Breast epithelium (tissue), 4 donors: ENCODE measurements around the gene TMEM186. TPM values are rescaled to one million over a fixed set of nuclear protein-coding genes. Genes with fewer than 3 reads are reported as not detected.

Experiments
- DNase-seq, 2 donors: peaks; one replicate each; pipeline ENCODE4 v3.0.0-alpha.2; 2019; ENCODE audit warnings: low spot score in 2 of 2
- H3K27ac ChIP-seq, 2 donors: fragments of 200-600 bp; sonication (generic) in 1 of 2; one replicate each; pipeline ENCODE4 v1.5.1; 2016 to 2019; ENCODE audit warnings: mild to moderate bottlenecking in 1 of 2
- H3K27me3 ChIP-seq, 2 donors: fragments of 200-600 bp; sonication (generic) in 1 of 2; one replicate each; pipeline versions ENCODE4 v1.5.1 to v1.6.0; 2017 to 2019; ENCODE audit warnings: control low read depth in 1 of 2, mild to moderate bottlenecking in 1 of 2
- H3K36me3 ChIP-seq: fragments of 200-600 bp; one replicate; pipeline ENCODE4 v1.5.1; 2019
- H3K4me1 ChIP-seq, 2 donors: fragments of 200-600 bp; sonication (generic); one replicate each; pipeline ENCODE4 v1.5.1; 2016 to 2019; ENCODE audit warnings: control low read depth in 1 of 2
- H3K4me3 ChIP-seq, 3 donors: fragments of 200-600 bp; sonication (generic); 1 replicate in 2 of 3; 2 replicates in 1 of 3; pipeline ENCODE4 v1.5.1; 2016 to 2019; ENCODE audit warnings: mild to moderate bottlenecking in 3 of 3, moderate library complexity in 2 of 3
- H3K9me3 ChIP-seq, 2 donors: fragments of 200-600 bp; sonication (generic) in 1 of 2; one replicate each; pipeline ENCODE4 v1.5.1; 2016 to 2019; ENCODE audit warnings: control low read depth in 1 of 2
- CTCF ChIP-seq, 3 donors: fragments of 450-650 bp; IDR thresholded peaks; one replicate each; pipeline ENCODE4 v1.5.1; 2016 to 2017; ENCODE audit warnings: antibody characterized with exemption in 3 of 3, mild to moderate bottlenecking in 3 of 3, moderate library complexity in 3 of 3
- POLR2A ChIP-seq: fragments of 450-650 bp; IDR thresholded peaks from one replicate; pipeline ENCODE4 v1.6.1; 2016; ENCODE audit warnings: antibody characterized with exemption, mild to moderate bottlenecking, moderate library complexity
- POLR2AphosphoS5 ChIP-seq, 3 donors: sonication (generic); formaldehyde crosslinking; IDR thresholded peaks; one replicate each; pipeline ENCODE4 v1.6.1; 2017; ENCODE audit warnings: antibody characterized with exemption in 3 of 3
- intact Hi-C: fragments of 100-400 bp; cut with DNase I; formaldehyde crosslinking; loops from one replicate; pipeline ENCODE4 v1.15.1; 2023; ENCODE audit warnings: low total_unique reads
- total RNA-seq, 3 donors: library from RNA; depleted of rRNA; stranded (reverse); fragments of >200 nt; gene quantifications; one replicate each; pipeline ENCODE4 v1.1.0, GENCODE V29; 2016

TMEM186 gene
- total RNA-seq, 3 donors from 2014 or later, result 7.2 to 9.4 (median 7.5) TPM

- intact Hi-C loops, result no loop called here
- H3K36me3 ChIP-seq, result no peaks in the 10 kb centered on the region
- no peak for DNase-seq
- H3K4me1 ChIP-seq, result no peaks in the 10 kb centered on the region
- H3K9me3 ChIP-seq, result no peaks in the 10 kb centered on the region
- H3K27me3 ChIP-seq, result no peaks in the 10 kb centered on the region
- H3K4me3 ChIP-seq, result no peak overlapping the region
- no peak overlapping the region for H3K27ac ChIP-seq
- TF ChIP-seq POLR2A (no peak), CTCF (IDR thresholded peaks at IDR 0.05) (no peak)
These were observed 36.4 kb downstream of the TMEM186 start for GRCh38 chr16:8761078-8761477.

GRCh38 chr16:8760021-8760420 is 37.4 kb downstream of the TMEM186 start:
- H3K4me1 ChIP-seq, result no peaks in the 10 kb centered on the region
- intact Hi-C loops, result no loop called here
- DNase-seq, result no peak
- no peak overlapping the region for H3K27ac ChIP-seq
- H3K27me3 ChIP-seq, result no peaks in the 10 kb centered on the region
- H3K36me3 ChIP-seq, result no peaks in the 10 kb centered on the region
- no peak overlapping the region for H3K4me3 ChIP-seq
- TF ChIP-seq POLR2A (no peak), CTCF (IDR thresholded peaks at IDR 0.05) (no peak), POLR2AphosphoS5 (IDR thresholded peaks at IDR 0.05) (no peak)
- no peaks in the 10 kb centered on the region for H3K9me3 ChIP-seq

DNA sequence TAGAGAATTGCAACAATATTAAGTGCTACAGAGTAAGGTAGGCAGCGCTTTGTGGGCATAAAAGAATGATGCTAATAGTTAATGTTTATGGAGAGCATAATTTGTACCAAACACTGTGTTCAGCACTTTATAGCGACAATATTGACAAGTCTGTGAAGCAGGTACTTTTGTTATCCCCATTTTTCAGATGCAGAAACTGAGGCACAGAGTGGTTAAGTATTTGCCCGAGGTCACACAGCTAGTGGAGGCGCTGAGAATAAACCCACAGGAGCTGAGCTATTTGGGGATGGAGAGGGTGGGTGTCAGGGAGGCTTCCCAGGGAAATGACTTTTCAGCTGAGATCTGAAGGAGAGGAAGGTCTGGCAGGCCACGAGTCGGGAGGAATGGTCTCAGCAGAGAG is 39.4 kb downstream of the TMEM186 start:
- no peak for DNase-seq
- intact Hi-C loops, result no loop called here
- Histone ChIP-seq H3K27me3 (no peaks in the 10 kb centered on the region), H3K36me3 (no peaks in the 10 kb centered on the region), H3K9me3 (no peaks in the 10 kb centered on the region), H3K4me3 (no peak overlapping the region), H3K27ac (no peak overlapping the region), H3K4me1 (no peaks in the 10 kb centered on the region)
- no peak for TF ChIP-seq CTCF (IDR thresholded peaks at IDR 0.05)

- Histone ChIP-seq H3K4me1 (no peaks in the 10 kb centered on the region), H3K27me3 (no peaks in the 10 kb centered on the region), H3K36me3 (no peaks in the 10 kb centered on the region), H3K27ac (no peak overlapping the region), H3K9me3 (no peaks in the 10 kb centered on the region), H3K4me3 (no peak overlapping the region)
- intact Hi-C loops, result no loop called here
- TF ChIP-seq CTCF (IDR thresholded peaks at IDR 0.05), result no peak
- TF ChIP-seq POLR2A, result no peak
- no peak for TF ChIP-seq POLR2AphosphoS5 (IDR thresholded peaks at IDR 0.05)
- no peak for DNase-seq
These were observed 40.7 kb downstream of the TMEM186 start for GRCh38 chr16:8756755-8757154.

- Histone ChIP-seq H3K27me3 (no peaks in the 10 kb centered on the region), H3K36me3 (no peaks in the 10 kb centered on the region), H3K4me3 (no peak overlapping the region), H3K4me1 (no peaks in the 10 kb centered on the region), H3K27ac (no peak overlapping the region), H3K9me3 (no peaks in the 10 kb centered on the region)
- DNase-seq, result no peak
- TF ChIP-seq CTCF (IDR thresholded peaks at IDR 0.05) (no peak), POLR2AphosphoS5 (IDR thresholded peaks at IDR 0.05) (no peak), POLR2A (no peak)
- intact Hi-C loops, result no loop called here
These were observed 43.9 kb downstream of the TMEM186 start for GRCh38 chr16:8753416-8754054.
